Midbrain (tissue), 1 donor: ENCODE results near the gene AGBL4.

Experiments used
- DNase-seq: peaks from one replicate; lab custom pipeline; 2025; lab: John Stamatoyannopoulos, UW

AGBL4 gene

DNA sequence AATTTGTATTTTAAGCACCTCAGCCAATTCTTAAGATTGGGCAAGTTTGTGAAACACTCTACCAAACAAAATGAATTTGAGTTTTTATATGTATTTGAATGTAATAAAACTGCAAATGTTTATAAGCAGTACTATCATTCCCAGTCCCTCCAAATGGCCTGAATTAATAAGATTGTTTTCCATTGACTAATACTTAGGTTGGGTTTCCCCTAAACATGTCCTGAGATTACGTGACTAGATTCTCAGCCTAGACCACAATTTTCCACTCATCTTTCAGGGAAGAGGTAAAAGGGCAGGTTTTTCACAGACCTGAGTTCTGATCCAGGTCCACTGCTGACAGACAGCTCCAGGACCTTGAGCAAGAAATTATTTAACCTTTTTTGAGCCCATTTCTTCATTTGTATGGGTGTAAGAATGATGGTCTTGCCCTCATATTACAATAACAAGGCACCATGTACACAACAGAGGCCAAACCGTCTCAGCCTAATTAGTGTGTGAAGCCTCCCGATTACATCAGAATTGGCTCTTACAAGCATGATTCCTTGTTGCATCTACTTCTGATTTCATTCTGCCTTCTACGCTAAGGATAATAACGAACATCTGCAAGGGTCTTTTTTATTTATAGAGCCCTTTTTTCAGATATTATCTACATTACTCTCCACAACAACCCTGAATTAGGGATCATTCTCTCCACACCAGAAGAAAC lies 1298.3 kb downstream of the AGBL4 start:
- no peak for DNase-seq

DNA sequence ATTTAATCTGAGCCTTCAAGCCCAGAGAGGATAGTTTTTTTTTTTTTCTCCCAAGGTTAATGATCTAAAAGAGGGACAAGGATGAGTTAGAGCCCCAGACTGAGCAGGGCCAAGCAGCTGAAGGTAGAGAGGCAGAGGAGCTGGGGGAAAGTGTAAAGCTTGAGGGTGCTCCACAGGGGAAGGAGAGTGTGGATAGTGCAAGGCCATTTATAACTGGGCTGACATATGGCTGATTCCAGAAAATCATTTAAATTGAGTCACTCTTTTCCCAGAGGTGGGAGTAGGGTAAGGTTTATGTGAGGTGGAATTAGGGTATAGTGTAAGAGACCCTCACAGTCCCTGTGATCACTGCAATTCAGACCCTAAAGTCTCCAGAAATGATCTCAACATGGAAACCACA lies 1302.8 kb downstream of the AGBL4 start:
- no peak for DNase-seq

DNA sequence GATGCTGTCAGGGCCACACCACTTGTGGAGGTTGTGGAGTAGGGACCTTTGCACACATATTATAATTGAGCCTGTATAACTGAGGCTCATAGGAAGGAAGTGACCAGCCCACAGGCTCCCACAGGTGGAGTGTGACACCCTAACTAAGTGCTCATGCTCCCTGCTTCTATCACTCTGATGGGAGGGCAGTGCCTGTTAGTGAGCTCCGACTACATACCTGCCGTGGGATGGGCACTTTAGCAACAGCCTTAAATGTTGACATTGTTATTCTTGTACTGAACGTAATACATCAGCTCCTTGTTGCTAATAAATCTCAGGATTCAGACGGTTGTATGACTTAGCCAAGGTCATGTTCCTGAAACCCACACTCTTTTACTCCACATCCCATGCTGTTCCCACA lies 1305.0 kb downstream of the AGBL4 start:
- DNase-seq, result no peak

DNA sequence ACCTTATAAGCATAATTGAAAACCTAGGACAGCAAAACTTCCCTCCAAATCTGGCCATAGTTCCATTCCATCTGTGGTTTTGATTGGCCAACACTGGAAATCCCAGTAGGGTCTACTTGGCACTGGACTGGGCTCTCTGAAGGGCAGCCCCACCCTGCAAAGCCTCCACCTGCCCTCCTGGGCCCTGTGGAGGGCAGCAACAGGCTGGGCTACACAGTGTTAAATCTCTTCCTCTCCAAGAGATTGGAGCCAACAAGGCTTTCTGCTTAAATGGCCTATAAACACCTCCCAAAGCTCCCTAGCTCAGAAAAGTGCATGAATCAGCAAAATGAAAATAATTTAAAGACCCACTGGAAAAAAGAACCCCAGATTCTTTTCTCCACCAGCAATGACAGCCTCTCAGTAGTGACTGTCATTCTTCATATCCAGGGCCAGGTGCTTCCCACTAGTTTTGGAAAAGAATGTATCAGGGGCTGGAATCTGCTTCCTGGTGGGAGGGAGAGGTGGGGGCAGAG lies 1305.6 kb downstream of the AGBL4 start:
- DNase-seq, result no peak

DNA sequence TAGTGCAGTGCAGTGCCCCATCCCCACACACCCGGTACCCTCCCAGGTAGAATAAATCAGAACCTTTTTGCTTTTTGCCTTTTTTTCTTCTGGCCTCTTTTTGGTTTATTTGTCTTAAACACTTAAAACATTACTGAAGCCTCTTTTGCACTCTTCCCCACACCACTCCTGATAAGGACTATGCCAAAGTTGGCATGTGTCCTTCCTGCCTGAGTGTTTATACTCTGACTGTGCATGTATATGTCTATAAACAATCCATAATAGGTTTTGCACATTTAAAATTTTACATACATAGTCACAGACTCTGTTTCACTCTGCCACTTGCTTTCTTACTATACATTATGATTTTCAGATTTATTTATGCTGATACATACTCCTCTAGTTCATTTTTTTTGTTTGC lies 1306.7 kb downstream of the AGBL4 start:
- no peak for DNase-seq

DNA sequence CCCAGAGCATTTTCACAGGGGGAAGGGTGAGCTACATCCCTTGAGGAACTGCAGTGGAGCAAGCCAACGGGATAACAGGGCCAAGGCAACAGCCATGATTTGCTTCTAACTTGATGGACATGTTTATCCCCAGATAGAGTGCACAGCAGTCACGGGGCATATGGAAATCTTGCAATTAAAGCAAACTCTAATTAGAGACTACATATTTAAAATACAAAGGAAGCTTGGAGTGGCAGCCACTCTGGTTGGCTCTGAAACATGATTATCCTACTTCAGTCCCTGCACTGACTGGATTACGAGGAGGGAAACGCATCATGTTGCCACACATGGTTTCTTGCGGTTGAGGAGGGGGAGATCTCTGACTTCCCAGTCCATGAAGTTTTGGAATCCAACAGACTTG lies 1307.8 kb downstream of the AGBL4 start:
- no peak for DNase-seq

DNA sequence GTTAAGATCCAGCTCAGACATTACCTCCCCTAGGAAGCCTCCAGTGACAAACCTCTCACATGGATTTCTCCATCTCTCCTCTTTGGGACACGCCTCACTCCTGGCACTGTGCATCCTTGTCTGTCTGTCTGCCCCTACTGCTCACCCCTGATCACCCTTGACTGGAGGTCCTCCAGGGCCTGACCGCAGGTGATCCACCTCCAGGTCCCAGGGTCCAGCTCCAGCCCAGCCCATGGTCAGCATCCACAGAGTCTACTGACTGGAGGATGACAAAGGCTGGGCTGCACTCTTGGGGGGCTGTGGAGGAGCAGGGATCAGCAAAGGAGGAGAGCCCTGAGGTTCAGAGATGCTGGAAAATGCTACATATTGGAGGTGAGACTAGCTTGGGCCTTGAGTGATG lies 1312.8 kb downstream of the AGBL4 start:
- DNase-seq, result no peak

DNA sequence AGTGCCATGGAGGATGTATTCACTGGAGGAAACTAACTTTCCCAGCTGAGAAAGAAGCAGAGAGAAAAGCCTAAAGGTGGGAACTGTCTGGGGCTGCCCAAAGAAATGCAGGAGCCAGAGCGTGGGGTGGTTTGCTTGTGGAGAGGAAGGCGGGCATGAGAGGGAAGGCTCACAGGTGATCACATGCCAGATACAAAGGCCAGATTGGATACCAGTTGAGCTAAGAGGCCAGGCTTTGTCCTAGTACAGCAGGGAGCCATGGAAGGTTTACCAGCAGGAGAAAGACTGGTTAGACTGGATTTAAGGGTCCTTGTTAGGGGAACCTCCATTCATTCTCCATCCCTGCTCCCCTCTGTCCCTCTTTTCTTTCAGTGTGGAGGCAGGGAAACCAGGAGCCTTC lies 1313.4 kb downstream of the AGBL4 start:
- DNase-seq, result no peak

DNA sequence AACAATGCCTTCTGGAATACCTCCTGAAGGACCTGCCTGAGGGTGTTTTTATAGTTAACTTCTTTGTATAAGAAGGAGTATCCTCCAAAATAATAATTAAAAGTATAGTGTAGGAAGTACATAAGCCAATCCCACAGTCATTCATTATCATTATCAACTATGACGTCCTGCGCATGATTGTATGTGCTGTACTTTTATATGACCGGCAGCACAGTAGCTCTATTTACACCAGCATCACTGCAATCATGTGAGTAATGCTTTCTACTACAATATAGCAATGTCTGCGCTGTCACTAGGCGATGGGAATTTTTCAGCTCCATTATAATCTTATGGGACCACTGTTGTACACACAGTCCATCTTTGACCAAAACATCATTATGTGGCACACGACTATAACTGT lies 1319.0 kb downstream of the AGBL4 start:
- DNase-seq, result no peak

DNA sequence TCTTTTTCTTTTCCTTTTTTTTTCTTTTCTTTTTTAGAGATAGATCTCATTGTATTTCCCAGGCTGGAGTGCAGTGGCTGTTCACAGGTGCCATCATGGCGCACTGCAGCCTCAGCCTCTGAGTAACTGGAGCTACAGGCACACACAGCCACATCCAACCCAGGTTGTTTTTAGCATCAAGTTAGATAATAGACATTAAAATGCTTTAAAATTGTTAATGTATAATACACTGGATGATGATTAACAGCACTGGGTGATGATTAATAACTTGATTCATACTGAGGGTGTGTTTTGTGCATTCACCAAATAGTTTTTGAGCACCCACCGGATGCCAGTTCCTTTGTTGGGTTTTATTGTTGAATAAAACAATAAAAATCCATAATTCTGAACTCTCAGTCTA lies 1322.3 kb downstream of the AGBL4 start:
- DNase-seq, result no peak

DNA sequence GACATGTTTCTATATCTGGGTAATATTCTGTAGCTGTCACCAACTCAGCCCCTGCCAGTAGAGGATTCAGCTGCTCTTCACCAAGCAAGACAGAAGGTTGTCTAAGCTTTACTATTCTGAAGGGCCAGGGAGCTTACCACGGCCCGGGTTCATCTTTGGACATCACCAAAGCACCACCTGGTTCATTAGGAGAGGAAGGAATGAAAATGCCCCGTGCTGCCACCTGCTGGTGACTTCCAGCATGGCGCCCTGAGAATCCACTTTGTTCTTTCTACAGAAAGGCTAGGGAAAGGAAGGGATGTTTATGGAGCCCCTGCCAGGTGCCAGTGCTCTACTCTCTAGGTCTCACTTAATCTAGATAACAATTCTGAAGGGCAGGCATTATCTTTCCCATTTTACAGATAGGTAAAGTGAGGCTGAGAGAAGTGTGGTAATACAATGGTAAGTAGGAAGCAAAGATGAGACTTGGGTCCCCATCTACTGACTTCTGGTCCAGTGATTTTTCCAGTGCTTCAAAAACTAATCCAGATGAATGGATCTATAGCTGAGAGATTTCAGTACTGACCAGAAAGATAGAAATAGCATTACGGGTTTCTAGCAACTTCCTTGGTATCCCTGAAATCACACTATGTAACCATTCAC lies 1326.6 kb downstream of the AGBL4 start:
- DNase-seq, result peak; percentile 69

DNA sequence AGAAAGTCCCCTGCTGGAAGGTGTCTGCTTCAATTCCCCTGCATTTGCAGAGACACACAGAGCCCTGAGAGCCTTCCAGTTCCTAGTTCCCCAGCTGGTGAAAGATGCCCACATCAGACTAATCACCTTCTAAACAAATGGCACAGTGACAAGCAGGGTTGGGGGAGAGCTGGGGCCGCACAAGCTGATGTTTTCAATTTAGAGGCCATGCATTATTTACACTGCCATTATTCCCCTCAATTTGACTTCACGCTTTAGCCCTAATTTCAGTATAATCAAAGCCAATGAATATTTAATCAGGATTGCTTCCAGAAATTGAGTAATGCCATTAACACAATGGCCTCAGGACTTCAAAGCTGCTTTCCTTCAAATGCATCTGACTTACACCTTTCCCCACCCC lies 1328.6 kb downstream of the AGBL4 start:
- DNase-seq, result no peak

DNA sequence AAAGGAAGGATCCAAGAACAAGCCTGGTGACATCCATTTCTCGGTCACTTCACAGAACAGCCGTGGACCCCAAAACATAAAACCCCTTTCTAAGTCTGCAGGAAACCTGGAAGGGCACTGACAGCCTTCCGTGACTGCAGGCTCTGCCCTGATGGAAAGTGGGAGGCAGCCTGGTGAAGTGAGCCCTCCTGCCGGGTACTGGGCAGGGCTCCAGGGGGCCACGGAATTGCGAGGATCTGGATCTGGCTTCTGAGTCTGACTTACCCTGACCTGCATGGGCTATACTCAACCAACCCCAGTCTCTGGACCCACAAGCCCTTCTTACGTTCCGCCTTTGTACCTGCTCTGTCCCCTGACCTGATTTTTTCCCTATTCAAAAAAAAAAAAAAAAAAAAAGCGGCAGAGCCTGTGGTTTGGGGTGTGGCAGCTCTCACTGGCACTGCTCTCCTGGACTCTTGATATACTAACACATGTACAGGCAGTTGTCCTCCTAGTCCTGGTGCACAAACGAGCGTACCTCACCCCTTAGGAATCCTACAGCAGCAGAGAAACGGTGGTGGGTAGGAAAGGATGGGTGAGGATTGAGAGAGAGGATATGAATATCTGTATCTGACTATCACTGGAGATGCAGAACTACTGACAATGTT lies 1330.0 kb downstream of the AGBL4 start:
- DNase-seq, result no peak

DNA sequence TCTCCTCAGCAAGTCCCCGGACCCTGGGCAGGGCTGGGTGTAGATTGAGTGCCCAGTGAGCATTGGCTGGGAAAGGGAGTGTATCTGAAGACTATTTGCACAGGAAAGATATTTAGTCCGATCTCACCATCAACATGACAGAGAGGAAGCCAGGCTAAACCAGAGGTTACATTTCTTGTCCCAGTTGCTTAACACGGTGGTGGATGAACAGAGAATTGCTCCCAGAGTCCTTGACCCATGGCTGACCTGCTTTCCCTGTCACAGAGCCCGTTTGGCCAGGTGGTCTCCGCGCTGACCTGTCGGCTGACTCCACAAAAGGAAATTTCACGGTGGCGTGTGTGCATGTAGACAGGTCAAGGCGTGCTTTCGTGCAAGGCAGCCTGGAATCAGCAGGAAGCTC lies 1330.6 kb downstream of the AGBL4 start:
- DNase-seq, result no peak

DNA sequence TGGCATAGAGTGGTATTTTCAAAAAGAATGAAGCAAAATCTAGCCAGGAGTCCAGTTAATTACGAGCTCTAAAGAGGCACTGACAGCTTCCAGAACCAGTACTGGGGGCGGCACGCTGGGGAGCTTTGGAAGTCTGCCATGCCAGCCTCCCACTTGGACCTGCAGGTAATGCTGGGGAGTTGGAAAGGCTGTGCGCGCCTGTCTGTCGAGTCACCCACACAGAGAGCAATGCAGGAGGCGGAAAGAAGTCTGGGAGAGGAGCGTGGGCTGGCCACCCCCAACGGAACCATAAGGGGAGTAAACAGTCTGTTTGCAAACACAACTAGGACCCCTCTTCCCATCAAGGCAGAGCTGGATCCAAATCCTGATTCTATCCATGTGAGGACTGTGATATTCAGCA lies 1331.5 kb downstream of the AGBL4 start:
- DNase-seq, result no peak

DNA sequence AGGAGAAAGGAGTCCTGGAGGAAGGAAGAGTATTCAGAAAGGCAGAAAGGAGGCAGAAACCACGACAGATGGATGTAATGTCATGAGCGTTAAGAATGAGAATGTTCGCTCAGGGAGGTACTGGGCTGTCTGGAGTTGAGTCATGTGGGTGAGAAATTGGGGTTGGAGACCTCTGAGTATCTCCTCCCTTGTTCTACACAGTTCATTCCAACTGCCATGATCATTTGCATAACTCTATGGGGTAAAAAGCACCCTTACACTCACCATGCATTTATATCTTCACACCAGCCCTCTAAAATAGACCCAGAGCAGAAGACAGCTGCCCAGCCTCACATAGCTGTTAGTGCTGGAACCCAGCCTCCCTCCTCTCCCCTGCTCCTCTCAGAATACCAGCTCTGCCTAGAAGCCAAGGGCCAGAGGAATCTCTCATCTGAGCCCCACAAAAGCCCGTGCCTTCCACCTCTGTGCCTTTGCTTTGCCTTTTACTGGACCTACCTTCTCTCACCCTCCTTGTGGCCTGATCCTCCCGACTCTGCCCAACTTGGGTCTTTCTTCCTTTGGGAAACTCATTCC lies 1332.2 kb downstream of the AGBL4 start:
- no peak for DNase-seq

DNA sequence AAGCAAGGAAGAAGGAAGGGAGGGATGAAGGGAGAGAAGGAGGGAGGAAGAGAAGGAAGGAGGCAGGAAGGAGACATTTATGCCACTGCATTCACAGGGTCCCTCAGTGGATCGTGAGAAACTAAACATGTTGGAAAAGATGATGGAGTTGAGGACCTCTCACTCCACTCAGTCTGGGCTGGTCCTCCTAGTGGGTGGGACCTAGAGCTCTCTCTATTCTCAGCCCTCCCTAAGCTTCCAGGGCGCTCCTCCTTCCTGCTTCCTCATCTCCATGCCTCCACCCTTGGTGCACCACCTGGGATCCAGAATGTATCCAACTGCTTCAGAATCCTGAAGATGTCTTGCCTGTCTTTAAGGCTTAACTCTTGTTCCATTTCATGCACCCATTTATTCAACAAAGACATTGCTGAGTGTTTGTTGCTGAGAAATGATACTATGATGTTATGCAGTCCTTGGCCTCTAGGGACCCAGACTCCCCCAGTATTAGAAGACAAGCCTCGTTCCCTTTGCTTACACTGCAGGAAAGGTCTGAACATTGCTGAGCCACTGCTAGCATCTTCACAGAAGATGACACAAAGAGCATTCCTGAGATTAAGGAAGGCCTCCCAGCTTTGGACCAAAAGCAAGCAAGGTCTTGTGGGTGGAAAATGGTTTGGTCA lies 1335.5 kb downstream of the AGBL4 start:
- DNase-seq, result no peak

DNA sequence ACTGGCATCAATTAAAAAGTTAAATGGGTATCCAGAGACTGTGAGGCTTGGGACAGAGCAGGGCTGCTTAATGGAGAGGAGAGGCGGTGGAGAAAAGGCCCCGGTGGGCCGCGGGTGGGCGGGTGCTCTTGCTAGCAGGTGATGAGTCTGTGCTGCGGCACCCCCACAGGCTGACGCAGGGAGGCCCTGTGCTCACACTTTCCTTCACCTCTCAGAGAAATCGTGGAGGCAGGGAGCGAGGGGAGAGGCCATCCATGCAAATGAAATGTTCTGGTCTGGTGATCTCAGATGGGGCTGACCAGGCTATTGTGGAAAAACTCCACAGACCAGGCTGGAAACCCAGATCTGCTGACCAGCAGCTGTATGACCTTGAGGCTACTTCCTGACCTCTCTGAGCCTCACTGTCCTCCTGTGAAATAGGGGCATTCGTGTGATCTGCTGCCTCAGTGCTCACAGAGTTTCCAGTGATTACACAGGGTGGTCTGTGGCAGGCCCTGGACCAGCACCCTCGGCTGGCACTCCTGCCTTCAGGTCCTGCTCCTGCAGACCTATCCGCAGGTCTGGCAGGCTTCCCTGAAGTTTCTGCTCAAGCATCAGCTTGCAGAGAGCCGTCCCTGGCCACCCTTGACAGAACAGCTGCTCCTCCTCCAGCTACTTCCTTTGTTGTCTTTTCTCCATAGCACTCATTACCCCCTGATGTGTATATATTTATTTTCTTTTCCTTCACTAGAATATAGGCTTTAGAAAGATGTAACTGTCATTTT lies 1336.3 kb downstream of the AGBL4 start:
- DNase-seq, result no peak

DNA sequence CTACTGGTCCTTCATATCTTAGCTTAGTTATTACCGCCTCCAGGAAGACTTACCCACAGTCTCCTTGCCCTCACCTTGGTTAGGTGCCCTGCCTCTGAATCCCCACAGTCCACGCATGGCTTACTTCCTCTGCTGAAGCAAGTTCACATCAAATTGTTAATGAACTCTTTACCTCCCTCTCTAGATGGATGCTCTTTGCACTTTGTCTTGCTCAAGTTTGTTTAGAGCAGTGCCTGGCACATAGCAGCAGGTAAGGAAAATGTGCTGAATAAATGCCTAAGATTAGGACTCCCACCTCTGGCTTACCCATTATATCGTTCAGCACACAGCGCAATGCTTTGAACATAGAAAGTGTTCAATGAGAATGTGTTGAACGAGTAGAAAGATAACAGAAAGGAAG lies 1337.6 kb downstream of the AGBL4 start:
- DNase-seq, result no peak

DNA sequence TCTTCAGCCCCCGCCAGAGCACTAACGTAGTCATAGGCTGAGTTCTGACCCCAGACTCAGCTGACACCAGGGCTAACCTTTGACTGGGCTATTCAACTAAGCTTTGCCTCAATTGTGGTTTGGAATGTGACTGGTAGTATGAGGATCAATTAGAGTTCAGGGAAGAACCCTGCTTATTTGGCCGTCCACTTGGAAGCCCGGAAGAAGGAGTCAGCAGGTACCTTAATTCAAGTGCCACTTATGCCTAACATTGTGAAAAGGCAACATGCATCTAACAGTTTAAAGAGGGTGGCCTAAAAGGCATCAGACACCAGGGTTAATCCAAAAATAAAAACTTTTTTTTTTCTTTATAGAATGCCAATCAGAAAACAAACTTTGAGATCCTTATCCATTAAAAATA lies 1339.4 kb downstream of the AGBL4 start:
- DNase-seq, result no peak

DNA sequence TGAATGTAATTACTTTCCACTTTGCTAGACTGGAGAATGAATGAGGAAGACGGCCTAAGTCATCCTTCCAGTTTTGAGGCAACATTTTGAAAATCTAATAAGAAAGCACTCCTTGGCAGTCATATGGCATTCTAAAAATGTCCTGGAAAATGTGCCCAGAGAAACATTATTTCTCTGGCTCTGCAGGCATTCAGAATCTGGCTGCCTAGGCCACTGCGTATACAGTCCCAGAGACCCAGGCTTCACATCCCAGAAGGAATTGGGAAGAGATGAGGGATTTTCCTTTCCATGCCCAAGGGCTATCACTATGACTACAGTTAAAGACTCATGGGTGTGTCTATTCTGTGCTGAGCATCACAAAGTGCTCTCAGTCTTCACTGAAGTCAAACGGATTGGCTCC lies 1339.9 kb downstream of the AGBL4 start:
- DNase-seq, result no peak
